IMR-90 (cell line): ENCODE measurements around the gene GALNT7. TPM values are rescaled to one million over a fixed set of nuclear protein-coding genes. Genes with fewer than 3 reads are reported as not detected.

Experiments
- ATAC-seq: fragments of 200-7000 bp; cut with Tn5 transposase; 2 replicates; pipeline ENCODE4 v1.9.1; 2020; ENCODE audit warnings: low read depth, mild to moderate bottlenecking, moderate library complexity
- BruUV-seq: library from RNA; stranded (reverse); fragments of 400-500 nt; replicated peaks from 2 replicates; lab custom pipeline; 2021; lab: Mats Ljungman, UMichigan
- CTCF ChIA-PET: fragments of 300-600 bp; formaldehyde crosslinking; extraction: SDS; loops from one replicate; lab custom pipeline; 2021; ENCODE audit warnings: antibody characterized with exemption; lab: Yijun Ruan, JAX
- POLR2A ChIA-PET: fragments of 300-600 bp; sonication (Branson Sonifier 250); formaldehyde crosslinking; loops from one replicate; lab custom pipeline; 2022; ENCODE audit warnings: antibody characterized with exemption; ENCODE audit not compliant: unreplicated experiment; lab: Charles Lee
- DNase-seq: peaks from one replicate; pipeline ENCODE4 v3.0.0; 2013
- H2AFZ ChIP-seq: replicated peaks from 2 replicates; pipeline ENCODE3; 2013; ENCODE audit warnings: low read length, mild to moderate bottlenecking; ENCODE audit not compliant: poor library complexity
- H2AK5ac ChIP-seq: 2 replicates; pipeline ENCODE4 v1.6.1; 2013; ENCODE audit warnings: low read depth, low read length, inconsistent platforms
- H2AK9ac ChIP-seq: replicated peaks from 2 replicates; pipeline ENCODE3; 2013; ENCODE audit warnings: mild to moderate bottlenecking, low read depth, low read length, moderate library complexity; ENCODE audit not compliant: poor library complexity
- H2BK120ac ChIP-seq: 2 replicates; pipeline ENCODE4 v1.6.1; 2013; ENCODE audit warnings: low read depth, low read length, inconsistent platforms
- H2BK15ac ChIP-seq: 3 replicates; pipeline ENCODE4 v1.6.1; 2013; ENCODE audit warnings: low read depth, low read length, inconsistent platforms
- H2BK20ac ChIP-seq: 2 replicates; pipeline ENCODE4 v1.6.1; 2013; ENCODE audit warnings: low read depth, mild to moderate bottlenecking, inconsistent platforms, low read length, moderate library complexity
- H2BK5ac ChIP-seq: 2 replicates; pipeline ENCODE4 v1.6.1; 2013; ENCODE audit warnings: mild to moderate bottlenecking, low read depth, low read length, inconsistent platforms; ENCODE audit not compliant: poor library complexity, severe bottlenecking
- H3K14ac ChIP-seq: replicated peaks from 2 replicates; pipeline ENCODE4 v1.6.1; 2013; ENCODE audit warnings: low read depth, low read length, inconsistent platforms
- H3K18ac ChIP-seq: 2 replicates; pipeline ENCODE4 v1.6.1; 2013; ENCODE audit warnings: low read depth, low read length, control low read depth
- H3K23ac ChIP-seq: 2 replicates; pipeline ENCODE4 v1.6.1; 2013; ENCODE audit warnings: low read depth, low read length, inconsistent platforms
- H3K27ac ChIP-seq: 2 replicates; pipeline ENCODE4 v1.5.1; 2013; ENCODE audit warnings: mild to moderate bottlenecking, control low read depth, low read length; ENCODE audit not compliant: insufficient read depth
- H3K27me3 ChIP-seq: 2 replicates; pipeline ENCODE4 v1.6.1; 2013; ENCODE audit warnings: low read length; ENCODE audit not compliant: control insufficient read depth, insufficient read depth
- H3K36me3 ChIP-seq: 2 replicates; pipeline ENCODE4 v1.6.1; 2013; ENCODE audit warnings: low read length, mixed read lengths; ENCODE audit not compliant: control insufficient read depth, insufficient read depth
- H3K4ac ChIP-seq: 2 replicates; pipeline ENCODE4 v1.6.1; 2013; ENCODE audit warnings: low read depth, low read length, inconsistent platforms
- H3K4me1 ChIP-seq: 2 replicates; pipeline ENCODE4 v1.6.1; 2013; ENCODE audit warnings: low read length, mixed read lengths; ENCODE audit not compliant: control insufficient read depth, insufficient read depth
- H3K4me2 ChIP-seq: 2 replicates; pipeline ENCODE4 v1.6.1; 2013; ENCODE audit warnings: low read depth, mild to moderate bottlenecking, control low read depth, low read length, moderate library complexity
- H3K4me3 ChIP-seq: 2 replicates; pipeline ENCODE4 v1.5.1; 2013; ENCODE audit warnings: low read depth, mild to moderate bottlenecking, control low read depth, low read length, moderate library complexity; ENCODE audit not compliant: insufficient read depth
- H3K56ac ChIP-seq: 2 replicates; pipeline ENCODE4 v1.6.1; 2013; ENCODE audit warnings: low read length, inconsistent platforms; ENCODE audit not compliant: insufficient read depth; ENCODE audit errors: extremely low read depth
- H3K79me1 ChIP-seq, 2 experiments: 2 replicates each; pipeline ENCODE4 v1.6.1; 2013; ENCODE audit warnings: low read length in 2 of 2, inconsistent platforms in 1 of 2, low read depth in 1 of 2
- H3K9ac ChIP-seq: 2 replicates; pipeline ENCODE4 v1.6.1; 2013; ENCODE audit warnings: low read depth, low read length, control low read depth
- H3K9me1 ChIP-seq: 2 replicates; pipeline ENCODE4 v1.6.1; 2013; ENCODE audit warnings: low read length, inconsistent platforms; ENCODE audit not compliant: insufficient read depth
- H3K9me3 ChIP-seq: 2 replicates; pipeline ENCODE4 v1.6.1; 2013; ENCODE audit warnings: low read length; ENCODE audit not compliant: control insufficient read depth, insufficient read depth
- H4K20me1 ChIP-seq: 2 replicates; pipeline ENCODE4 v1.6.1; 2013; ENCODE audit warnings: low read length, inconsistent platforms; ENCODE audit not compliant: insufficient read depth
- H4K5ac ChIP-seq: 2 replicates; pipeline ENCODE4 v1.6.1; 2013; ENCODE audit warnings: mild to moderate bottlenecking, low read depth, low read length, control low read depth
- H4K8ac ChIP-seq, 2 experiments: 2 replicates each; pipeline ENCODE4 v1.6.1; 2013; ENCODE audit warnings: low read depth in 2 of 2, low read length in 2 of 2, control low read depth in 1 of 2, inconsistent platforms in 1 of 2
- H4K91ac ChIP-seq: 2 replicates; pipeline ENCODE4 v1.6.1; 2013; ENCODE audit warnings: low read depth, low read length, inconsistent platforms; ENCODE audit not compliant: insufficient read depth
- BHLHE40 ChIP-seq: fragments of 150-350 bp; IDR thresholded peaks from 2 replicates; pipeline ENCODE4 v1.6.1; 2016; ENCODE audit warnings: mild to moderate bottlenecking, low read depth, low read length
- CEBPB ChIP-seq: IDR thresholded peaks from 2 replicates; pipeline ENCODE4 v1.6.1; 2012; ENCODE audit warnings: low read depth, low read length, improper control_type of control experiment
- CHD1 ChIP-seq: IDR thresholded peaks from 2 replicates; pipeline ENCODE4 v1.6.1; 2012; ENCODE audit warnings: low read depth, low read length, improper control_type of control experiment
- CTCF ChIP-seq: conservative IDR thresholded peaks from 2 replicates; pipeline ENCODE4 v1.5.1; 2012; ENCODE audit warnings: mild to moderate bottlenecking, low read depth, low read length, improper control_type of control experiment
- ELK1 ChIP-seq: fragments of 150-350 bp; IDR thresholded peaks from 2 replicates; pipeline ENCODE4 v1.6.1; 2016; ENCODE audit warnings: low read depth, mild to moderate bottlenecking, low read length, moderate library complexity, borderline replicate concordance
- FOS ChIP-seq: fragments of 150-350 bp; IDR thresholded peaks from 2 replicates; pipeline ENCODE4 v1.6.1; 2016; ENCODE audit warnings: low read depth, low read length
- MAFK ChIP-seq: IDR thresholded peaks from 2 replicates; pipeline ENCODE4 v1.6.1; 2012; ENCODE audit warnings: low read depth, low read length, improper control_type of control experiment
- MAZ ChIP-seq: IDR thresholded peaks from 2 replicates; pipeline ENCODE4 v1.6.1; 2012; ENCODE audit warnings: low read depth, mild to moderate bottlenecking, low read length, improper control_type of control experiment, moderate library complexity, borderline replicate concordance
- MXI1 ChIP-seq: IDR thresholded peaks from 2 replicates; pipeline ENCODE4 v1.6.1; 2012; ENCODE audit warnings: low read depth, mild to moderate bottlenecking, low read length, moderate library complexity, borderline replicate concordance
- NFE2L2 ChIP-seq: fragments of 150-350 bp; IDR thresholded peaks from 2 replicates; pipeline ENCODE4 v1.6.1; 2016; ENCODE audit warnings: low read depth, mild to moderate bottlenecking, low read length
- POLR2A ChIP-seq: IDR thresholded peaks from 2 replicates; pipeline ENCODE4 v1.6.1; 2012; ENCODE audit warnings: mild to moderate bottlenecking, low read depth, low read length
- RAD21 ChIP-seq: IDR thresholded peaks from 2 replicates; pipeline ENCODE4 v1.6.1; 2012; ENCODE audit warnings: low read length, improper control_type of control experiment
- RCOR1 ChIP-seq: IDR thresholded peaks from 2 replicates; pipeline ENCODE4 v1.6.1; 2012; ENCODE audit warnings: mild to moderate bottlenecking, low read length, improper control_type of control experiment; ENCODE audit not compliant: insufficient replicate concordance
- RFX5 ChIP-seq: IDR thresholded peaks from 2 replicates; pipeline ENCODE4 v1.8.0; 2012; ENCODE audit warnings: low read depth, mild to moderate bottlenecking, low read length, moderate library complexity
- SMC3 ChIP-seq: fragments of 150-350 bp; IDR thresholded peaks from 2 replicates; pipeline ENCODE4 v1.6.1; 2016; ENCODE audit warnings: low read depth, mild to moderate bottlenecking, antibody characterized with exemption, low read length, moderate library complexity
- USF2 ChIP-seq: fragments of 150-350 bp; IDR thresholded peaks from 2 replicates; pipeline ENCODE4 v1.6.1; 2017; ENCODE audit warnings: mild to moderate bottlenecking, antibody characterized with exemption, low read length, low read depth
- dilution Hi-C: fragments of 300-500 bp; cut with HindIII; formaldehyde crosslinking; loops from one replicate; pipeline ENCODE4 v1.14.3; 2018; ENCODE audit warnings: low sequenced_read_pairs; ENCODE audit not compliant: unreplicated experiment
- in situ Hi-C: fragments of 300-500 bp; cut with MboI; formaldehyde crosslinking; loops from 3 replicates; pipeline ENCODE4 v1.14.3; 2019; ENCODE audit warnings: low sequenced_read_pairs, inconsistent platforms, mixed read lengths
- intact Hi-C: fragments of 100-400 bp; cut with micrococcal nuclease; formaldehyde crosslinking; loops from 2 replicates; pipeline ENCODE4 v1.10.0; 2022
- polyA plus RNA-seq, 3 experiments: library from polyadenylated mRNA; depleted of rRNA; stranded (reverse); fragments of >200 nt; gene quantifications; 2 replicates each; pipeline ENCODE4 v1.2.3, GENCODE V29; 2012; ENCODE audit warnings: low replicate concordance in 1 of 3
- total RNA-seq: library from RNA; depleted of rRNA; stranded (reverse); fragments of >200 nt; gene quantifications from 2 replicates; pipeline ENCODE4 v1.2.3, GENCODE V29; 2012

The GALNT7 gene
- total and polyA plus RNA-seq, 2 of the 4 experiments (the other 2 are of a cell fraction) = 19.1 to 31.2 TPM

GRCh38 chr4:173161311-173161710, 7.3 kb upstream of the GALNT7 start:
- peaks cover 3% of the 10 kb centered on the region for H3K9me1 ChIP-seq
- no peaks in the 10 kb centered on the region for H3K27me3 ChIP-seq
- H2AFZ ChIP-seq = no peak overlapping the region
- ATAC-seq = no peak
- no peaks in the 10 kb centered on the region for H4K20me1 ChIP-seq
- no peak for TF ChIP-seq NFE2L2
- no peak for TF ChIP-seq RCOR1
- no peak for TF ChIP-seq BHLHE40
- TF ChIP-seq USF2 = no peak
- no peak for TF ChIP-seq ELK1
- no peak for TF ChIP-seq MAFK
- TF ChIP-seq FOS = no peak
- no peak for TF ChIP-seq MXI1
- TF ChIP-seq RAD21 = no peak
- no peak for TF ChIP-seq SMC3
- TF ChIP-seq CTCF = no peak
- no peak for TF ChIP-seq POLR2A
- no peak for TF ChIP-seq CHD1
- no peak for TF ChIP-seq MAZ
- no peak for TF ChIP-seq RFX5
- TF ChIP-seq CEBPB = no peak
- DNase-seq = no peak
- no peak overlapping the region for H3K9ac ChIP-seq
- in situ Hi-C loops (no loop called here), dilution Hi-C loops (no loop called here), intact Hi-C loops (no loop called here)
- CTCF ChIA-PET = interaction anchor here (1.1 to 1.4 kb wide), 2 partner anchors 40 to 96 kb away, joined by 3 to 5 read pairs; no protein-coding TSS in a partner anchor
- no peak overlapping the region for H2AK9ac ChIP-seq
- H2BK120ac ChIP-seq = no peak overlapping the region
- no peaks in the 10 kb centered on the region for H3K79me1 ChIP-seq
- no peak overlapping the region for H2BK5ac ChIP-seq
- no peaks in the 10 kb centered on the region for H3K36me3 ChIP-seq
- no TSS peak for BruUV-seq
- H4K5ac ChIP-seq = no peak overlapping the region
- H4K8ac ChIP-seq = no peak overlapping the region
- no peak overlapping the region for H3K4ac ChIP-seq
- no peak overlapping the region for H3K23ac ChIP-seq
- H4K91ac ChIP-seq = no peak overlapping the region
- peaks cover 4% of the 10 kb centered on the region; the same call in 1 of the 2 replicates for H3K4me1 ChIP-seq
- POLR2A ChIA-PET = no interaction called here
- no peak overlapping the region for H3K18ac ChIP-seq
- H2BK20ac ChIP-seq = no peak overlapping the region
- H3K4me2 ChIP-seq = no peak overlapping the region
- H2BK15ac ChIP-seq = no peak overlapping the region
- no peak overlapping the region for H2AK5ac ChIP-seq
- H3K9me3 ChIP-seq = no peaks in the 10 kb centered on the region
- H3K27ac ChIP-seq = no peak overlapping the region
- no peak overlapping the region for H3K56ac ChIP-seq
- H3K4me3 ChIP-seq = no peak overlapping the region
- H3K14ac ChIP-seq = no peak overlapping the region
